Occipital lobe (tissue), 2 donors: ENCODE data around the gene ZNF804A. TPM values are rescaled to one million over a fixed set of nuclear protein-coding genes. Genes with fewer than 3 reads are reported as not detected.
"Not testable (repeated sequence)": the region's sequence is repeated elsewhere in the genome, so short reads cannot be mapped to it uniquely, and the experiment has no call there.

Experiments used
- DNase-seq: peaks from one replicate; lab custom pipeline; 2025; lab: John Stamatoyannopoulos, UW
- total RNA-seq: library from RNA; depleted of rRNA; stranded (reverse); fragments of >200 nt; gene quantifications from one replicate; pipeline ENCODE4 v1.2.3, GENCODE V29; 2014

Gene ZNF804A
- total RNA-seq, 1 donor from 2014 or later, result 15.6 TPM

DNA sequence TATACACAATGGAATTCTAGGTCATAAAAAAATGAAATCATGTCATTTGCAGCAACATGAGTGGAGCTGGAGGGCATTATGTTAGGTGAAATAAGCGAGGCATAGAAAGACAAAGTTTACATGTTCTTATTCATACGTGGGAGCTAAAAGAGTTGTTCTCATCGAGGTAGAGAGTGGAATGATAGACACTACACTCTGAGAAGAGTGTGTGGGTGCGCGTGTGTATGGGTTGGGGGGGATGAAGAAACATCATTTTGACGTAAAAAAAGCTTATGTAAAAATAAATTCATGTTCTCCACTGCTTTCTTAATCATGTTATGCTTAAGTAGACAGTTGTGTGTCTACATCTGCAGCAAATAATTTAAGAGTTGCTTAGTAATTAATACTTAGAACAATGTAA, 123.6 kb downstream of the ZNF804A start:
- no peak for DNase-seq

DNA sequence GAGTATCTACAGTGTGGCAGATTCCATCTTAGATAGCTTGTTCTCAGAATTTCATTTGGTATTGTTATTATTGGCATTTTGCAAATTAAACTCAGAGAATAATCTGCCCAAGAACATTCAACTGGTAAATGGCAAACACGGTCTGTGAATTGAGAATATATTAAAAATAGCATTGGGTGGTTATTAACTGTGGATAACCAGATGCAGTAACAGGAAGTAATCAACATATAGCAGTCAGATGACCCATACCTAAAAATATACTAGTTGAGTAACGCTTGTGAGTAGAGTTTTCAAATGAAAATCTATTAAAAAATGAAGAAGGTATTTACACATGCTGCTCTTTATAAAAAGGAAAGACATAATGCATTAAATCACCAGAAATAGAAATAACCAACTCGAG, 129.5 kb downstream of the ZNF804A start:
- DNase-seq, result no peak

DNA sequence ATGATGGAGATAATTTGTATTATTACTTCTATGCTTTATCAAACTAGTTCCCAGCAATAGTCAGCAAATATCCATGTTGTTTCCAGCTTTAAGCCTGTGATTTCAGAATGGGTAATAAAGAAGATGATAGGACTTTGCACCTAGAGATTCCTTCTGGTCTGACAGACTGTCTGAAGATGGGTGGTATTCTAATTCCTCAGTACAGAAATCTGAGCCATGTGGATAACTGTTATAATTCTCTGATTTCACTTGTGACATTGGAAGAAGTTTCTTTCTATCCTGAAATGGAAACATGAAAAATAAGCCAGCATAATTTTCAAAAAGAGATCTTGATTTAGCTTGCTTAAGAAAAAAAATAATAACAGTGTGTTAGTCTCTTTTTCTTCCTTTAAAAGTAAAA, 130.1 kb downstream of the ZNF804A start:
- no peak for DNase-seq

DNA sequence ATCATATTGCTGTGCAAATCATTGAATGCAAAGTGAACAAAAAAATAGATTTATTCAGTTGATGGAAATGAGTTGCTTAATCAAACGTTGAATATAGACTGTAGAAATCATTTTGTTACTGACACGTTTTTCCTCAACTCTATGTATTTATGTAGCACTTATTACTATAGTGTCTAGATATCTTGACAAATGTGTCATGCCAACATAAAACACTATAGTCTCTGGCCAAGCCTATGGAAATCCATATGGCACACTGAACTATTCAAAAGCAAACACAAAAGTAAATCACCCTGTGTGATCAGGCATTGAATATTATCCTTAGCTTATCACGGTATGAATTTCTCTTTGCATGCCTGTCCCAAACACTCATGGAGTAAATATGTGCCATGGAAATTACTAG, 131.3 kb downstream of the ZNF804A start:
- no peak for DNase-seq

DNA sequence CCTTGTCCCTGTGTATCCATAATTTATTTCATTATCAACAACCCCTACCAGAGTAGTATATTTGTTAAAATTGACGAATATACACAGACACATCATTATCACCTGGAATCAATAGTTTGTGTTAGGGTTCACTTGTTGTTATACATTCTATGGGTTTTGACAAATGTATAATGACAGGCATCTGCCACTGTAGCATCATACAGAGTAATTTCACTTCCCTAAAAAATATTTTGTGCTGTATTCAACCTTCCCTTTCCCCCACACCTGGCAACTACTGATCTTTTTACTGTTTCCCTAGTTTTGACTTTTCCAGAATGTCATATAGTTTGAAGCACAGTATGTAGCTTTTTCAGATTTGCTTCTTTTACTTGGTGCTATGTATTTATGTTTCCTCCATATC, 132.0 kb downstream of the ZNF804A start:
- DNase-seq, result no peak

DNA sequence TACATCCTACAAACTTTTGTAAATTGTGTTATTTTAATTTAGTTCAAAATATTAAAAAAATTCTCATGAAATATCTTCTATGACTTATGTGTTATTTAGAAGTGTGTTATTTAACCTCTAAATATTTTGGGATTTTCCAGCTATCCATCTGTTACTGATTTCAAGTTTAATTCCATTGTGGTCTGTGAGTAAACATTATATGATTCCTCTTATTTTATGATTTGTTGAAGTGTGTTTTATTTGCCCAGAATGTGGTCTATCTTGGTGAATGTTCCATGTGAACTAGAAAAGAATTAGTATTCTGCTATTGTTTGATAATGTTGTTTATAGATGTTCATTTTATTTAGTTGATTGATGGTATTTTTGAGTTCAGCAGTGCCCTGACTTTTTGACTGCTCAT, 136.0 kb downstream of the ZNF804A start:
- no peak for DNase-seq

DNA sequence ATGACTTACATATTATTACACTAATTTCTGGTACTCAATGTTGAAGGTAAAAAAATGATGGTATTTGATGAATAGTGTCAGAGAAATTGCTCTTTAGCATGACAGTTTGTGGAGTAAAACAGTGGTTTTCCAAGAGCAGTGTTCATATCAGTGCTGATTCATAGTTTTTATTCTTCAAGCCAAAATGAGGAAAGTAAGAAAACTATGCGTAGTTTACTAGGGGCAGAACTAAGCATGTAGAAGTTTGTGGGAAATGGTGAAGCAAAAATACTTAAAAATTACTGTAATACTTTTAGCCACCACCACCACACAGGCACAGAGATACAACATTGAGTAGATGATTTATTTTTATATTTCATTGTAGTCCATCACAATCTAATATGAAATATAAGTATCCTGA, 137.3 kb downstream of the ZNF804A start:
- no peak for DNase-seq

DNA sequence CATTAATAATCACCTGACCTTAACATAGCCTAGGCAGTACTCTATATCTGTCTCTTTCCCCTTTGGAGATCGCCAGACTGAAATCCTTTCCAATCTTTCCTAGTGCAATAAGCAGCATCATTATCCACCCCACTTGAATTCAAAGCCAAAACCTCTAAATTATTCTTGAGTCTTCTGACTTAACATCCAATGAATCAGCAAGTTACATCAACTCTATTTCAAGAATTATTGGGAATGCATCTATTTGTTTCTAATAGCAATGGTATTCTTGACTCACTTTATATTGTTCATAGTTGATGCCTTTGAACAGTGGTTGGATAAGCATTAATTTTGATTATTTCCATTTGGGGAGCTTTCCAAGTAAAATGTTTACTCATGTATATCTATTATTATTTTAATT, 144.8 kb downstream of the ZNF804A start:
- no peak for DNase-seq

DNA sequence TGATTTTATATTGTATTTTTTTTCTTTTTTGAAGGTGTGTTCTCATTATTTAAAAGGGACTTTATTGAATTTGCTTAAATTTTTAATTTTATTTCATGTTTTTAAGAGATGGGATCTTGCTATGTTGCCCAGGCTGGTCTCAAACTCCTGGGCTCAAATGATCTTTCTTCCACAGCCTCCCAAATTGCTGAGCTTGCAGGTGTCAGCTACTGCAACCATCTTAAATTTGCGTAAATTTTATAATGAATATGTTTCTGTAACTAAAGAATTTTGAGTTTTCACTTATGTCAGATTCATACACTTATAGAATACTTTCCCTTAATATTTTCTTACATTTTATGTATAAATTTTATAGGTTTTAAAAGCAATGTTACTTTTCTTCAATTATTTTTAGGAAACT, 157.8 kb downstream of the ZNF804A start:
- DNase-seq, result no peak

DNA sequence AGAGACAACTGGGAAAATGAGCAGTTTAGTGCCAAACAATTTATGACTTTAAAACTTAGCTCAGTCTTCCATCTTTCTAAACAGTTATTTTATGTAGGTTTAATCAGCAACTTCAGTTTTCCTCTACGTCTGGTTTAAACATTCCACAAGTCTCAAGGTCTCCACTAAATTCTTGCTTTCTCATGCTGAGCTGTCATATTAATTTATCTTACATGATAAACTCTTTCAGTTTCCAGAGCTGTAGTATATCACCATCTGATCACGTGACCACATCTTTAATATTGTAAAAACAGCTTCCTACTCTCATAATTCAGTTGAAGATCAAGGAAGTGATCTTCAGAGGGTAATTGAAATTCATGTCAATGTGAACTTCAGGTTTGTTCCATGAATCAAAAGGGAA, 158.6 kb downstream of the ZNF804A start:
- no peak for DNase-seq

DNA sequence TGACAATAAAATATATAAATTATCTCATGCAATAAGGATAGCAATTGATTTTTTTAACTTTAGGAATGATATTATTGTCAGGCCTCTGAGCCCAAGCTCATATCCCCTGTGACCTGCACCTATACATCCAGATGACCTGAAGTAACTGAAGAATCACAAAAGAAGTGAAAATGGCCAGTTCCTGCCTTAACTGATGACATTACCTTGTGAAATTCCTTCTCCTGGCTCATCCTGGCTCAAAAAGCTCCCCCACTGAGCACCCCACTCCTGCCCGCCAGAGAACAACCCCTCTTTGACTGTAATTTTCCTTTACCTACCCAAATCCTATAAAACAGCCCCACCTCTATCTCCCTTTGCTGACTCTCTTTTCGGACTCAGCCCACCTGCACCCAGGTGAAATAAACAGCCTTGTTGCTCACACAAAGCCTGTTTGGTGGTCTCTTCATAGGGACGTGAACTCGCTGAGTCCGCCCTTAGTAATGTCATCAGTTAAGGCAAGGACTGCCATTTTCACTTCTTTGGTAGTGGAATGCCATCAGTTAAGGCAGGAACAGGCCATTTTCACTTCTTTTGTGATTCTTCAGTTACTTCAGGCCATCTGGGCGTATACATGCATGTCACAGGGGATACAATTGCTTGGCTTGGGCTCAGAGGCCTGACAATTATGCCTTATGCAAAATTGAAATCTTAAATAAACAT, 161.4 kb downstream of the ZNF804A start:
- not testable (repeated sequence) for DNase-seq

DNA sequence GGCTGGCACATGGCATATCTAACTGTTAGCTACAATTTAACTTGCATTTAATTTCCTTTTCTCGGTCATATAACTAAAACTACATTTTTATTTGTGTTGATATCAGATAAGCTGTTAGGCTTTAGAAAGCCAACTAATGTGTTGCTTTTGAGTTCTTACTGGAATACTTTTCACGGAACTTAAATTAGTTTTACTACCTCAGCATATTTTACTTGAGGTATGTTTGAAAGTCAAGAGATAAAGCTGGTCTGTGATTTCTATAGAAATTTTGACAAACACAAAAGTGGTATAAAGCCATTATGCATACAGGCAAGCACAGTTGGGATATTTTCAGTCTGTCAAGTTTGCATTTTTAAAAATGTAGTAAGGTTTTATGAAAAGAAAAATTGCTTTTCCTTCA, 162.6 kb downstream of the ZNF804A start:
- no peak for DNase-seq

DNA sequence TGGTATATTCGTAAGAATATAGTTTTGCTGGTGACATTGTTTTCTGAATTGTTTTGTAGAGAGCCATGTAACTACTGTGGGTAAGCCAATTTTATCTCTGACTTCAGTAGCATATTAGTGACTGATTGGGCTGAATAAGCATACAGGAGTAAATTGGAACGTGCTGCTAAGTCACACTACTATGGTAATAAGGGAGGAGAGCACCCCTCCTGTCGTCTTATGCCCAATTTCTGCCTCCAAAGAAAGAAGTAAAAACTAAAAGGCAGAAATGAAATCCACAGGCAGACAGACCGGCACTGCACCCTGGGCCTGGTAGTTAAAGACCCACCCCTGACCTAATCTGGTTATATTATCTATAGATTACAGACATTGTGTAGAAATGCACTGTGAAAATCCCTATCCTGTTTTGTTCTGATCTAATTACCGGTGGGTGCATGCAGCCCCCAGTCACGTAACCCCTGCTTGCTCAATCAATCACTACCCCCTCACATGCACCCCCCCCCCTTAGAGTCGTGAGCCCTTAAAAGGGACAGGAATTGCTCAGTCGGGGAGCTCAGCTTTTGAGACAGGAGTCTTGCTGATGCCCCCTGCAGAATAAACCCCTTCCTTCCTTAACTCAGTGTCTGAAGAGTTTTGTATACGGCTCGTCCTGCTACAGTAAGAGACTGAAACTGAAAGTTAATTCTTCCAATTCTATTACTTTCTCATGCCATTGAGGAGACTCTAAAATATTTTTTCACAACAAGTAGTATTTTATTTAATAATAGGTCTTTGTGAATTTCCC, 167.0 kb downstream of the ZNF804A start:
- no peak for DNase-seq

DNA sequence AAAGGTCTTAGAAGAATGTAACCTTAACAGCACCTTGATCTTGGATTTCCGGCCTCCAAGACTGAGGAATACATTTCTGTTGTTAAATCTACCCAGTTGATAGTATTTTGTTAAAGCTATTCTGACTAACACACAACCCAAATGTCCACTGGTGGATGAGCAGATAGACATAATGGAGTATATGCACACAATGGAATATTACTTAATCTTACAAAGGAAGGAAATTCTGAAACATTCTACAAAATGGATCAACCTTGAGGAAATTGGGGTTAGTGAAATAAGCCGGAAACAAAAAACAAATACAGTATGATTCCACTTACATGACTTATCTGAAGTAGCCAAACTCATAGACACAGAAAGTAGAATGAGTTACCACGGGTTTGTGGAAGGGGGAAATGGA, 168.7 kb downstream of the ZNF804A start:
- DNase-seq, result no peak

DNA sequence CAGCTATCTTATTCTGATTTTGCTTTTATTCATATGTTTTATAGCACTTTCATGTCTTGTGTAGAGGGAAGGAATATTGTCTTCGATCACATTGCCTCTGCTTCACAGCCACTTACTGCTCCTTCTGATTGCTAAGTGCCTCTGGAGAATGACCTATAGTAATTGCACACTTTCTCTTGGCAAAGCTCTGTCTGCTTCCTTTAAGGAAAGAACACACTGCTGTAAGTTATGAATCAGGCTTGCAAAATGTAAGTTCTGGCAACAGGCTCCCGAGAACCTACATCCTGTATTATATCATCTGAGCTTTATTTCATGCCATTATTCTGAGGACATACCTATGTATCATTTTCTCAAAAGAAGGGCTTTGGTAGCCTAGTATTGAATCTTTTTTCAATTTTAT, 170.7 kb downstream of the ZNF804A start:
- DNase-seq, result no peak

DNA sequence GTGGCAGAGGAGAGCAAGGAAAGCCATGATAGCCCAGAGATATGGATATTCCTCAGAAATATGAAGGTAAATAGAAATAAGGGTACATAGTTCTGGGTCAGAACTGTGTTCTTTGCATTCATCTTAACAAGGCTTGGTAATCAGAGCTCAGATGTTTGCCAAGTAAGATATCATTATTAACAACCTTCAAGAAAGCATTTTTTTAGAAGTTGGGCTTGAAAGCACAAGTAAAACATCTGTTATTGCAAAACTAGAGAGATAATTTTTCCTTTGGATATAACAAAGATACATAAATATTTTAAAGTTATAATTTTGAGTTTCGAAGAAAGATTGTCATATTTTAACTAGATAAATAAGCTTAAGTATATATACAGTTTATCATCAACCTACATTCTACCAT, 171.4 kb downstream of the ZNF804A start:
- no peak for DNase-seq

DNA sequence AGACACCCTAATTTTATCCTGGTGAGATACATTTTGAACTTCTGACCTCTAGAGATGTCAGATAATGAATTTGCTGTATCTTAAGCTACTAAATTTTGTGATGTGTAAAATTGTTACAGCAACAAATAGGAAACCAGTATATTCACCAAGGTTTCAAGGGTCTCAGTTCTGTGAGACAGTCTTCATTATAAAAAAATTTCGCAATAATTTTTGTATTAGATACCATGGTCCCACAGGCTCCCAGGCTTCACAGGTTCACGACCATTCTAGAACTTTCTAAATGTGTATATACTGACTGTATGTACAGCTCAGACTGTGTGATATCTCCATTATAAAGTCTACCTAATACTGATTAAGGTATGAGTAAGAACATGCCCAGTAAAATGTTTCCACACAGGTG, 181.4 kb downstream of the ZNF804A start:
- DNase-seq, result no peak

DNA sequence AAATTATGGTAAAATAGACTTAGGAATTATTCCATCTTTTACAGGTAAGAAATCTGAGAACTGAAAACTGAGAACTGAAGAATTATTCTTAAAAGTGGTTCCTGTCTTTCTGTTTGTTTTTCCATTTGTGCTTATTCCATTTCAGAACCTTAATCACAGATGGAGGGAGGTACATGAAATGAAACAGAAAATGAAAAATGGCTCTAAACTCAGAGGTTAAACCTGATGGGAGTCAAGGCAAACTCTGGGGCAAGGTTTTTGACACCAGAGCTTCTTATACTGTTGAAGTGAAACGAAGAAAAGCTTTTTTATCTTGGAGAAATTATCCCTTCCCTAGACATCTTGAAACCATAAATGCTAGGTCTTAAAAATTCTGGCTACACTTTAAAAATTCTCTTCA, 182.1 kb downstream of the ZNF804A start:
- no peak for DNase-seq

DNA sequence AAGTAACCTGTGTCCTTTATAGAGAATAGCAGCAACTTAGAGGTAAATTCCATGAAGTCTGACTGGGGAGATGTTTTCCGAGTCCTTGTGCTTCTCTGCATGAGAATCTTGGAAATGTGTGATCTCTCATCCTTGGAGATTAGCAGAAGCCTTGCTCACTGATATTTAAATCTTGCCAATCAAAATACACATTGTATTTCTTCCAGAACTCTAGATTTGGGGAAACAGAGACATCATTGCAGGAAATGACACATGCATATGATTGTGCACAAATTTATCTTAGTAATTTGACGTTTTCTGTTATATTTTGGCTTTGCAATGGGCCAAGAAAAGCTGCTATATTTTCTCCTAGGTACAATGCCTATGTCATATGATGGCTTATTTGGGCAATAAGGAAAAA, 182.6 kb downstream of the ZNF804A start:
- DNase-seq, result no peak

DNA sequence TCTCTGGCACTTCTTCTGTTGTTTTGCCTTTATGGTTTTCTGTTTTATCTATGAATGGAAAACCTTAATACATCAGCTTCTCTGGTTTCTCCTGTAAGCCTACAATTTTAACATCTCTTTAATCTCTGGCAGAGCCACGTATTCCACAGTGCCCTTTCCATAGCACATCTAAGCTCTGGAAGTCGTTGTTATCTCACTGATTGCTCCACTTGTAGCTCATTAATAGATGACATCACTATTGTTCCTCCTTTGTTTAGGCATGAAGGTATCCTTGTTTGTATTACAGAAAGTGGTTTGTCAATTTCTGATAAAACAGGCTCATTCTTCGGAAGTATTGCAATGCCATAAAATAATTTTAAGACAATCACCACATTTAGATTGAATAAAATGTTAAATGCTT, 185.2 kb downstream of the ZNF804A start:
- no peak for DNase-seq

DNA sequence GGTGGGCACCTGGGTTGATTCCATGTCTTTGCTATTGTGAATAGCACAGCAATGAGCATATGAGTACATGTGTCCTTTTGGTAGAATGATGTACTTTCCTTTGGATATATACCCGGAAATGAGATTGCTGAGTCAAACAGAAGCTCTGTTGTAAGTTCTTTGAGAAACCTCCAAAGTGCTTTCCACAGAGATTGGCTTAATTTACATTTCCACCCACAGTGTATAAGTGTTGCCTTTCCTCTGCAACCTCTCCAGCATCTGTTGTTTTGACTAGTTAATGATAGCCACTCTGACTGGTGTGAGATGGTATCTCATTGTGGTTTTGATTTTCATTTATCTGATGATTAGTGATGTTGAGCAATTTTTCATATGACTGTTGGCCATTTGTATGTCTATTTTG, 194.8 kb downstream of the ZNF804A start:
- no peak for DNase-seq

DNA sequence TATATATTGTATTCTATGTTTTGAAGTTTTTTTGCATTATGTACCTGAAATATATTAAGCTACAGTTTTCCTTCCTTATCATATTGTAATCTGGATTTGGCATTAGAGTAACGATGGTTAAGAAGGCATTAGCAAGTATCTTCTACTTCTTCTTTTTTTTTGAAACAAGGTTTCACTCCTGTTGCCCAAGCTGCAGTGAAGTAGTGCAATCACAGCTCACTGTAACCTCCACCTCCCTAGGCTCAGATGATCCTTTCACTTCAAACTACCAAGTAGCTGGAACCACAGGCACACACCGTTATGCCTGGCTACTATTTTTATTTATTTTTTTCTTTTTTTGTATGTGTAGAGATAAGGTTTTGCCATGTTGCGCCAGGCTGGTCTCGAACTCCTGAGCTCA, 201.1 kb downstream of the ZNF804A start:
- DNase-seq, result no peak

DNA sequence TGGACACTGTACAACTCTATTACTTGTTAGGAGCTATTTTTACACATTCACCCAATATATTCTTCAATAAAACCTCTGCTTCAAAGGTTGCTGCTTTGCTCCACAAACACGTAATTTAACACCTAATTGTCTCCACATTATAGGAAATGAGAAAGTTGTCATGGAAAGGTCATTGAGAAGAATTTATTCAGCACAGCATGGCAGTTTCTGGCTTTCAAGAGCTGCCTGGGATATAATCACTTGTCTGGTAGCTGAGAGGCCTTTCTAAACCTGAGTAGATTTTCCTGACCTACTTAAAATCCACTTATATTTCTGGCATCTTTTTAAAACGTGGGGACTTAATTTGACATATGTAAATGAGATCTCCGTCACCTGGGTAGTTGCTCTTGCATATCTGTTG, 216.1 kb downstream of the ZNF804A start:
- no peak for DNase-seq
